GM23338 (cell line): ENCODE results near the gene ULK4. TPM values are rescaled to one million over a fixed set of nuclear protein-coding genes. Genes with fewer than 3 reads are reported as not detected.

ENCODE experiments used
- ATAC-seq: fragments of 200-7000 bp; cut with Tn5 transposase; 3 replicates; pipeline ENCODE4 v1.9.1; 2020
- DNase-seq: peaks from one replicate; pipeline ENCODE4 v3.0.0-alpha.2; 2015; ENCODE audit warnings: low spot score
- H2AFZ ChIP-seq: fragments of 200-600 bp; sonication (generic); 2 replicates; pipeline ENCODE4 v1.8.0; 2016; ENCODE audit warnings: antibody characterized with exemption, mild to moderate bottlenecking, moderate library complexity
- H3F3A ChIP-seq: fragments of 200-600 bp; sonication (generic); replicated peaks from 2 replicates; pipeline ENCODE4 v1.8.0; 2017; ENCODE audit warnings: antibody characterized with exemption, mixed run types, low read depth
- H3K27ac ChIP-seq: fragments of 200-600 bp; sonication (generic); 2 replicates; pipeline ENCODE4 v1.6.1; 2016; ENCODE audit warnings: low read depth
- H3K27me3 ChIP-seq: fragments of 200-600 bp; sonication (generic); 2 replicates; pipeline ENCODE4 v1.8.0; 2016; ENCODE audit warnings: mild to moderate bottlenecking, mixed run types, moderate library complexity; ENCODE audit not compliant: insufficient read depth
- H3K36me3 ChIP-seq: fragments of 200-600 bp; sonication (generic); 2 replicates; pipeline ENCODE4 v1.8.0; 2016; ENCODE audit warnings: mild to moderate bottlenecking; ENCODE audit not compliant: insufficient read depth
- H3K4me1 ChIP-seq: fragments of 200-600 bp; sonication (generic); 2 replicates; pipeline ENCODE4 v1.8.0; 2016; ENCODE audit warnings: mild to moderate bottlenecking, moderate library complexity; ENCODE audit not compliant: insufficient read depth
- H3K4me2 ChIP-seq: fragments of 200-600 bp; sonication (generic); 2 replicates; pipeline ENCODE4 v1.7.1; 2017; ENCODE audit warnings: mixed run types
- H3K4me3 ChIP-seq: fragments of 200-600 bp; sonication (generic); 2 replicates; pipeline ENCODE4 v1.6.1; 2016; ENCODE audit warnings: mixed run types
- H3K79me2 ChIP-seq: fragments of 200-600 bp; sonication (generic); replicated peaks from 2 replicates; pipeline ENCODE4 v1.8.0; 2017; ENCODE audit warnings: mild to moderate bottlenecking; ENCODE audit not compliant: insufficient read depth
- H3K9me2 ChIP-seq: fragments of 200-600 bp; sonication (generic); 2 replicates; pipeline ENCODE4 v1.8.0; 2017; ENCODE audit not compliant: insufficient read depth
- H4K20me1 ChIP-seq: fragments of 200-600 bp; sonication (generic); replicated peaks from 2 replicates; pipeline ENCODE4 v1.8.0; 2017; ENCODE audit warnings: mild to moderate bottlenecking; ENCODE audit not compliant: insufficient read depth
- H3K27ac Mint-ChIP-seq: 2 replicates; pipeline ENCODE4 v1.8.0; 2020; ENCODE audit warnings: inconsistent platforms, mild to moderate bottlenecking, moderate library complexity, mixed read lengths
- H3K27me3 Mint-ChIP-seq: 3 replicates; pipeline ENCODE4 v1.8.0; 2022; ENCODE audit warnings: low read depth, mild to moderate bottlenecking, moderate library complexity, mixed read lengths, inconsistent platforms; ENCODE audit not compliant: insufficient read depth, poor library complexity
- H3K36me3 Mint-ChIP-seq: 3 replicates; pipeline ENCODE4 v1.8.0; 2021; ENCODE audit warnings: low read depth, mild to moderate bottlenecking, inconsistent platforms, moderate library complexity, mixed read lengths
- H3K4me1 Mint-ChIP-seq: 3 replicates; pipeline ENCODE4 v1.8.0; 2020; ENCODE audit warnings: mild to moderate bottlenecking, inconsistent platforms, mixed read lengths
- H3K4me3 Mint-ChIP-seq: 3 replicates; pipeline ENCODE4 v1.8.0; 2021; ENCODE audit warnings: moderate library complexity, mild to moderate bottlenecking, inconsistent platforms, mixed read lengths
- H3K9me3 Mint-ChIP-seq: 3 replicates; pipeline ENCODE4 v1.8.0; 2020; ENCODE audit warnings: moderate library complexity, mild to moderate bottlenecking, inconsistent platforms, mixed read lengths
- CREB1 ChIP-seq: fragments of 250-450 bp; sonication (Bioruptor Pico); IDR thresholded peaks from 2 replicates; pipeline ENCODE4 v1.5.0; 2020; ENCODE audit warnings: low read depth, mild to moderate bottlenecking, moderate library complexity
- EZH2 ChIP-seq: fragments of 200-600 bp; sonication (generic); IDR thresholded peaks from one replicate; pipeline ENCODE4 v1.8.0; 2017; ENCODE audit warnings: antibody characterized with exemption, mild to moderate bottlenecking, low read depth; ENCODE audit not compliant: unreplicated experiment
- EZH2phosphoT487 ChIP-seq: fragments of 200-600 bp; sonication (generic); IDR thresholded peaks from one replicate; pipeline ENCODE4 v1.8.1; 2018; ENCODE audit warnings: antibody characterized with exemption; ENCODE audit not compliant: unreplicated experiment
- JUNB ChIP-seq: IDR thresholded peaks from one replicate; pipeline ENCODE4 v1.6.1; 2016; ENCODE audit warnings: antibody characterized with exemption; ENCODE audit not compliant: unreplicated experiment
- NANOG ChIP-seq: IDR thresholded peaks from 2 replicates; pipeline ENCODE4 v1.6.1; 2016; ENCODE audit warnings: antibody characterized with exemption, borderline replicate concordance
- POLR2AphosphoS5 ChIP-seq: IDR thresholded peaks from 2 replicates; pipeline ENCODE4 v1.6.1; 2016; ENCODE audit warnings: antibody characterized with exemption, low read depth
- STAT1 ChIP-seq: IDR thresholded peaks from one replicate; pipeline ENCODE4 v1.6.1; 2016; ENCODE audit warnings: antibody characterized with exemption; ENCODE audit not compliant: unreplicated experiment
- ZNF114 ChIP-seq: fragments of 250-450 bp; sonication (Bioruptor Pico); IDR thresholded peaks from 2 replicates; pipeline ENCODE4 v1.5.0; 2020; ENCODE audit warnings: mild to moderate bottlenecking, moderate library complexity
- ZNF331 ChIP-seq: fragments of 250-450 bp; sonication (Bioruptor Pico); IDR thresholded peaks from 2 replicates; pipeline ENCODE4 v1.5.0; 2020; ENCODE audit warnings: low read depth, mild to moderate bottlenecking, moderate library complexity
- polyA plus RNA-seq: library from polyadenylated mRNA; unstranded; fragments of >200 nt; fragmentation: Nextera tagmentation; extraction: Ambion mirVana; gene quantifications from 2 replicates; pipeline ENCODE4 v1.2.1, GENCODE V29; 2016
- total RNA-seq: library from RNA; depleted of rRNA; stranded (reverse); fragments of >200 nt; shearing (Covaris generic); gene quantifications from 2 replicates; pipeline ENCODE4 v1.2.3, GENCODE V29; 2014
- TF ChIP-seq, protein P1 (sequence below): fragments of 250-450 bp; sonication (Bioruptor Pico); IDR thresholded peaks from 2 replicates; pipeline ENCODE4 v1.5.0; 2020; ENCODE audit warnings: mild to moderate bottlenecking, moderate library complexity
- TF ChIP-seq, protein P2 (sequence below): IDR thresholded peaks from one replicate; pipeline ENCODE4 v1.6.1; 2018; ENCODE audit warnings: antibody characterized with exemption; ENCODE audit not compliant: unreplicated experiment
- TF ChIP-seq, protein P3 (sequence below), 2 experiments: fragments of 200-600 bp in 1 of 2; sonication (generic) in 1 of 2; conservative IDR thresholded peaks; 2 replicates each; pipeline versions ENCODE4 v1.5.1 to v1.6.1; 2016 to 2017; ENCODE audit warnings: antibody characterized with exemption in 2 of 2, low read depth in 2 of 2, mild to moderate bottlenecking in 2 of 2, moderate library complexity in 1 of 2
- TF ChIP-seq, protein P4 (sequence below): IDR thresholded peaks from 2 replicates; pipeline ENCODE4 v1.6.1; 2016; ENCODE audit warnings: antibody characterized with exemption

ULK4 gene
- total and polyA plus RNA-seq, 2 experiments from 2014 or later, result 20.8 to 41.4 TPM

DNA sequence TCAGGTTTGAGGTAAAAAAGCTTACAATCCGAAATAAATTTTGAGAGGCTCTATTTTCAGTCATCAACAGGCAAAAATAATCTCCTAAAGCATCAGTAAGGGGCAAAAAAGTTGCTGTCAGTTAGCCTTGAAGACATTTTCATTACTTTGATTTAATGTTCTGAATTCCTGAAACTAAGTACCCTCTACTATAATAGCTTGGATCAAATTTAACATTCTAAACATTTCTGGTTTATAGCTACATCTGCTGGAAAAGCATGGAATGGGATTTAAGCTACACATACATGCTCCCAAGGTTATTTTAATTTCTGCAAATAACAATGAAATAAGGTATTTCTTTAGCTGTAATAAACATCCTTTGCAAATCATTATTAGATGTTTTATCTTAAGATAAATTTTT, 245.4 kb downstream of the ULK4 start:
- H3K4me2 ChIP-seq, result no peak overlapping the region
- no peak overlapping the region for H3K27ac ChIP-seq
- peaks cover 6% of the 10 kb centered on the region for H3K4me1 Mint-ChIP-seq
- peaks cover 5% of the 10 kb centered on the region for H3K4me1 ChIP-seq
- H3K27me3 ChIP-seq, result no peaks in the 10 kb centered on the region
- H3K27me3 Mint-ChIP-seq, result no peaks in the 10 kb centered on the region
- TF ChIP-seq, protein P1, sequence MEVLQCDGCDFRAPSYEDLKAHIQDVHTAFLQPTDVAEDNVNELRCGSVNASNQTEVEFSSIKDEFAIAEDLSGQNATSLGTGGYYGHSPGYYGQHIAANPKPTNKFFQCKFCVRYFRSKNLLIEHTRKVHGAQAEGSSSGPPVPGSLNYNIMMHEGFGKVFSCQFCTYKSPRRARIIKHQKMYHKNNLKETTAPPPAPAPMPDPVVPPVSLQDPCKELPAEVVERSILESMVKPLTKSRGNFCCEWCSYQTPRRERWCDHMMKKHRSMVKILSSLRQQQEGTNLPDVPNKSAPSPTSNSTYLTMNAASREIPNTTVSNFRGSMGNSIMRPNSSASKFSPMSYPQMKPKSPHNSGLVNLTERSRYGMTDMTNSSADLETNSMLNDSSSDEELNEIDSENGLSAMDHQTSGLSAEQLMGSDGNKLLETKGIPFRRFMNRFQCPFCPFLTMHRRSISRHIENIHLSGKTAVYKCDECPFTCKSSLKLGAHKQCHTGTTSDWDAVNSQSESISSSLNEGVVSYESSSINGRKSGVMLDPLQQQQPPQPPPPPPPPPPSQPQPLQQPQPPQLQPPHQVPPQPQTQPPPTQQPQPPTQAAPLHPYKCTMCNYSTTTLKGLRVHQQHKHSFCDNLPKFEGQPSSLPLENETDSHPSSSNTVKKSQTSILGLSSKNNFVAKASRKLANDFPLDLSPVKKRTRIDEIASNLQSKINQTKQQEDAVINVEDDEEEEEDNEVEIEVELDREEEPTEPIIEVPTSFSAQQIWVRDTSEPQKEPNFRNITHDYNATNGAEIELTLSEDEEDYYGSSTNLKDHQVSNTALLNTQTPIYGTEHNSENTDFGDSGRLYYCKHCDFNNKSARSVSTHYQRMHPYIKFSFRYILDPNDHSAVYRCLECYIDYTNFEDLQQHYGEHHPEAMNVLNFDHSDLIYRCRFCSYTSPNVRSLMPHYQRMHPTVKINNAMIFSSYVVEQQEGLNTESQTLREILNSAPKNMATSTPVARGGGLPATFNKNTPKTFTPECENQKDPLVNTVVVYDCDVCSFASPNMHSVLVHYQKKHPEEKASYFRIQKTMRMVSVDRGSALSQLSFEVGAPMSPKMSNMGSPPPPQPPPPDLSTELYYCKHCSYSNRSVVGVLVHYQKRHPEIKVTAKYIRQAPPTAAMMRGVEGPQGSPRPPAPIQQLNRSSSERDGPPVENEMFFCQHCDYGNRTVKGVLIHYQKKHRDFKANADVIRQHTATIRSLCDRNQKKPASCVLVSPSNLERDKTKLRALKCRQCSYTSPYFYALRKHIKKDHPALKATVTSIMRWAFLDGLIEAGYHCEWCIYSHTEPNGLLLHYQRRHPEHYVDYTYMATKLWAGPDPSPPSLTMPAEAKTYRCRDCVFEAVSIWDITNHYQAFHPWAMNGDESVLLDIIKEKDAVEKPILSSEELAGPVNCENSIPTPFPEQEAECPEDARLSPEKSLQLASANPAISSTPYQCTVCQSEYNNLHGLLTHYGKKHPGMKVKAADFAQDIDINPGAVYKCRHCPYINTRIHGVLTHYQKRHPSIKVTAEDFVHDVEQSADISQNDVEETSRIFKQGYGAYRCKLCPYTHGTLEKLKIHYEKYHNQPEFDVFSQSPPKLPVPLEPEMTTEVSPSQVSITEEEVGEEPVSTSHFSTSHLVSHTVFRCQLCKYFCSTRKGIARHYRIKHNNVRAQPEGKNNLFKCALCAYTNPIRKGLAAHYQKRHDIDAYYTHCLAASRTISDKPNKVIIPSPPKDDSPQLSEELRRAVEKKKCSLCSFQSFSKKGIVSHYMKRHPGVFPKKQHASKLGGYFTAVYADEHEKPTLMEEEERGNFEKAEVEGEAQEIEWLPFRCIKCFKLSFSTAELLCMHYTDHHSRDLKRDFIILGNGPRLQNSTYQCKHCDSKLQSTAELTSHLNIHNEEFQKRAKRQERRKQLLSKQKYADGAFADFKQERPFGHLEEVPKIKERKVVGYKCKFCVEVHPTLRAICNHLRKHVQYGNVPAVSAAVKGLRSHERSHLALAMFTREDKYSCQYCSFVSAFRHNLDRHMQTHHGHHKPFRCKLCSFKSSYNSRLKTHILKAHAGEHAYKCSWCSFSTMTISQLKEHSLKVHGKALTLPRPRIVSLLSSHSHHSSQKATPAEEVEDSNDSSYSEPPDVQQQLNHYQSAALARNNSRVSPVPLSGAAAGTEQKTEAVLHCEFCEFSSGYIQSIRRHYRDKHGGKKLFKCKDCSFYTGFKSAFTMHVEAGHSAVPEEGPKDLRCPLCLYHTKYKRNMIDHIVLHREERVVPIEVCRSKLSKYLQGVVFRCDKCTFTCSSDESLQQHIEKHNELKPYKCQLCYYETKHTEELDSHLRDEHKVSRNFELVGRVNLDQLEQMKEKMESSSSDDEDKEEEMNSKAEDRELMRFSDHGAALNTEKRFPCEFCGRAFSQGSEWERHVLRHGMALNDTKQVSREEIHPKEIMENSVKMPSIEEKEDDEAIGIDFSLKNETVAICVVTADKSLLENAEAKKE (CRISPR knock-in tag), result no peak
- TF ChIP-seq, protein P2, sequence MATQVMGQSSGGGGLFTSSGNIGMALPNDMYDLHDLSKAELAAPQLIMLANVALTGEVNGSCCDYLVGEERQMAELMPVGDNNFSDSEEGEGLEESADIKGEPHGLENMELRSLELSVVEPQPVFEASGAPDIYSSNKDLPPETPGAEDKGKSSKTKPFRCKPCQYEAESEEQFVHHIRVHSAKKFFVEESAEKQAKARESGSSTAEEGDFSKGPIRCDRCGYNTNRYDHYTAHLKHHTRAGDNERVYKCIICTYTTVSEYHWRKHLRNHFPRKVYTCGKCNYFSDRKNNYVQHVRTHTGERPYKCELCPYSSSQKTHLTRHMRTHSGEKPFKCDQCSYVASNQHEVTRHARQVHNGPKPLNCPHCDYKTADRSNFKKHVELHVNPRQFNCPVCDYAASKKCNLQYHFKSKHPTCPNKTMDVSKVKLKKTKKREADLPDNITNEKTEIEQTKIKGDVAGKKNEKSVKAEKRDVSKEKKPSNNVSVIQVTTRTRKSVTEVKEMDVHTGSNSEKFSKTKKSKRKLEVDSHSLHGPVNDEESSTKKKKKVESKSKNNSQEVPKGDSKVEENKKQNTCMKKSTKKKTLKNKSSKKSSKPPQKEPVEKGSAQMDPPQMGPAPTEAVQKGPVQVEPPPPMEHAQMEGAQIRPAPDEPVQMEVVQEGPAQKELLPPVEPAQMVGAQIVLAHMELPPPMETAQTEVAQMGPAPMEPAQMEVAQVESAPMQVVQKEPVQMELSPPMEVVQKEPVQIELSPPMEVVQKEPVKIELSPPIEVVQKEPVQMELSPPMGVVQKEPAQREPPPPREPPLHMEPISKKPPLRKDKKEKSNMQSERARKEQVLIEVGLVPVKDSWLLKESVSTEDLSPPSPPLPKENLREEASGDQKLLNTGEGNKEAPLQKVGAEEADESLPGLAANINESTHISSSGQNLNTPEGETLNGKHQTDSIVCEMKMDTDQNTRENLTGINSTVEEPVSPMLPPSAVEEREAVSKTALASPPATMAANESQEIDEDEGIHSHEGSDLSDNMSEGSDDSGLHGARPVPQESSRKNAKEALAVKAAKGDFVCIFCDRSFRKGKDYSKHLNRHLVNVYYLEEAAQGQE, result no peak
- TF ChIP-seq STAT1, result no peak
- TF ChIP-seq, protein P3, sequence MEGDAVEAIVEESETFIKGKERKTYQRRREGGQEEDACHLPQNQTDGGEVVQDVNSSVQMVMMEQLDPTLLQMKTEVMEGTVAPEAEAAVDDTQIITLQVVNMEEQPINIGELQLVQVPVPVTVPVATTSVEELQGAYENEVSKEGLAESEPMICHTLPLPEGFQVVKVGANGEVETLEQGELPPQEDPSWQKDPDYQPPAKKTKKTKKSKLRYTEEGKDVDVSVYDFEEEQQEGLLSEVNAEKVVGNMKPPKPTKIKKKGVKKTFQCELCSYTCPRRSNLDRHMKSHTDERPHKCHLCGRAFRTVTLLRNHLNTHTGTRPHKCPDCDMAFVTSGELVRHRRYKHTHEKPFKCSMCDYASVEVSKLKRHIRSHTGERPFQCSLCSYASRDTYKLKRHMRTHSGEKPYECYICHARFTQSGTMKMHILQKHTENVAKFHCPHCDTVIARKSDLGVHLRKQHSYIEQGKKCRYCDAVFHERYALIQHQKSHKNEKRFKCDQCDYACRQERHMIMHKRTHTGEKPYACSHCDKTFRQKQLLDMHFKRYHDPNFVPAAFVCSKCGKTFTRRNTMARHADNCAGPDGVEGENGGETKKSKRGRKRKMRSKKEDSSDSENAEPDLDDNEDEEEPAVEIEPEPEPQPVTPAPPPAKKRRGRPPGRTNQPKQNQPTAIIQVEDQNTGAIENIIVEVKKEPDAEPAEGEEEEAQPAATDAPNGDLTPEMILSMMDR (conservative IDR thresholded peaks at IDR 0.05; ENCODE audit: low read depth in 2 of 2), result no peak
- no peak for TF ChIP-seq JUNB
- TF ChIP-seq EZH2phosphoT487, result no peak
- no peak for TF ChIP-seq ZNF331 (CRISPR knock-in tag)
- TF ChIP-seq NANOG, result no peak
- TF ChIP-seq, protein P4, sequence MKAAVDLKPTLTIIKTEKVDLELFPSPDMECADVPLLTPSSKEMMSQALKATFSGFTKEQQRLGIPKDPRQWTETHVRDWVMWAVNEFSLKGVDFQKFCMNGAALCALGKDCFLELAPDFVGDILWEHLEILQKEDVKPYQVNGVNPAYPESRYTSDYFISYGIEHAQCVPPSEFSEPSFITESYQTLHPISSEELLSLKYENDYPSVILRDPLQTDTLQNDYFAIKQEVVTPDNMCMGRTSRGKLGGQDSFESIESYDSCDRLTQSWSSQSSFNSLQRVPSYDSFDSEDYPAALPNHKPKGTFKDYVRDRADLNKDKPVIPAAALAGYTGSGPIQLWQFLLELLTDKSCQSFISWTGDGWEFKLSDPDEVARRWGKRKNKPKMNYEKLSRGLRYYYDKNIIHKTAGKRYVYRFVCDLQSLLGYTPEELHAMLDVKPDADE, result no peak
- TF ChIP-seq CREB1 (CRISPR knock-in tag), result no peak
- TF ChIP-seq EZH2, result no peak
- no peak for TF ChIP-seq POLR2AphosphoS5
- no peak for TF ChIP-seq ZNF114
- DNase-seq (no peak), ATAC-seq (no peak)
- no peaks in the 10 kb centered on the region for H3K9me3 Mint-ChIP-seq
- no peaks in the 10 kb centered on the region for H3K36me3 Mint-ChIP-seq
- no peaks in the 10 kb centered on the region for H4K20me1 ChIP-seq
- no peaks in the 10 kb centered on the region for H3K36me3 ChIP-seq
- H3K79me2 ChIP-seq, result no peaks in the 10 kb centered on the region
- H3K4me3 ChIP-seq, result no peak overlapping the region
- H3K9me2 ChIP-seq, result no peaks in the 10 kb centered on the region
- no peak overlapping the region for H3K27ac Mint-ChIP-seq
- no peak overlapping the region for H2AFZ ChIP-seq
- H3F3A ChIP-seq, result no peaks in the 10 kb centered on the region
- H3K4me3 Mint-ChIP-seq, result no peak overlapping the region
